G401 (cell line): Measurements from ENCODE around the gene MAP3K5. TPM values are rescaled to one million over a fixed set of nuclear protein-coding genes. Genes with fewer than 3 reads are reported as not detected.
"Not testable (repeated sequence)": the region's sequence is repeated elsewhere in the genome, so short reads cannot be mapped to it uniquely, and the experiment has no call there.

Source experiments
- DNase-seq: peaks from one replicate; pipeline ENCODE4 v3.0.0-alpha.2; 2015; ENCODE audit warnings: low spot score
- in situ Hi-C: cut with HindIII; loops from 2 replicates; pipeline ENCODE4 v1.10.0; 2016; ENCODE audit warnings: low sequenced_read_pairs, mixed read lengths
- total RNA-seq: library from RNA; depleted of rRNA; stranded (reverse); fragments of >200 nt; shearing (Covaris generic); gene quantifications from 2 replicates; pipeline ENCODE4 v1.2.3, GENCODE V29; 2014

MAP3K5 gene
- total RNA-seq, 1 experiment from 2014 or later: not detected

GRCh38 chr6:136795996-136796395 lies 3.7 kb upstream of the MAP3K5 start:
- DNase-seq: no peak
- in situ Hi-C loops: no loop called here

- in situ Hi-C loops: no loop called here
- no peak for DNase-seq
These were observed 3.1 kb upstream of the MAP3K5 start for GRCh38 chr6:136795386-136795785.

- in situ Hi-C loops: no loop called here
- DNase-seq: no peak
These were observed 1.1 kb upstream of the MAP3K5 start for GRCh38 chr6:136793363-136793762.

GRCh38 chr6:136792095-136792409 lies 225 bp downstream of the MAP3K5 start:
- DNase-seq: no peak
- in situ Hi-C loops: no loop called here

- DNase-seq: peak; percentile 80
- in situ Hi-C loops: no loop called here
These were observed 782 bp downstream of the MAP3K5 start for GRCh38 chr6:136791296-136792094.

GRCh38 chr6:136790411-136791295 lies 1.6 kb downstream of the MAP3K5 start:
- peak; percentile 47 for DNase-seq

GRCh38 chr6:136789440-136789839 lies 2.8 kb downstream of the MAP3K5 start:
- DNase-seq: peak; percentile 21
- in situ Hi-C loops: not testable (repeated sequence)

More at GRCh38 chr6:136790411-136791295, 1.6 kb downstream of the MAP3K5 start:
- in situ Hi-C loops: no loop called here

- DNase-seq: no peak
- in situ Hi-C loops: no loop called here
These were observed 4.0 kb downstream of the MAP3K5 start for GRCh38 chr6:136788069-136788902.

- no peak for DNase-seq
- in situ Hi-C loops: no loop called here
These were observed 4.6 kb downstream of the MAP3K5 start for GRCh38 chr6:136787726-136788068.

GRCh38 chr6:136786658-136787057 lies 5.6 kb downstream of the MAP3K5 start:
- in situ Hi-C loops: no loop called here
- no peak for DNase-seq

- in situ Hi-C loops: no loop called here
- peak; percentile 64 for DNase-seq
These were observed 7.1 kb downstream of the MAP3K5 start for GRCh38 chr6:136784910-136785746.

GRCh38 chr6:136784271-136784664 lies 8.0 kb downstream of the MAP3K5 start:
- DNase-seq: peak; percentile 40
- in situ Hi-C loops: no loop called here

- peak; percentile 64 for DNase-seq
- in situ Hi-C loops: no loop called here
These were observed 8.6 kb downstream of the MAP3K5 start for GRCh38 chr6:136783495-136784270.

- in situ Hi-C loops: no loop called here
- DNase-seq: peak; percentile 76
These were observed 9.3 kb downstream of the MAP3K5 start for GRCh38 chr6:136783021-136783420.

- peak; percentile 14 for DNase-seq
- in situ Hi-C loops: no loop called here
These were observed 10.1 kb downstream of the MAP3K5 start for GRCh38 chr6:136782021-136782770.

- DNase-seq: peak; percentile 57
- in situ Hi-C loops: no loop called here
These were observed 11.3 kb downstream of the MAP3K5 start for GRCh38 chr6:136780972-136781371.

GRCh38 chr6:136779682-136780081 lies 12.6 kb downstream of the MAP3K5 start:
- peak; percentile 31 for DNase-seq
- in situ Hi-C loops: no loop called here
